GM18511 (cell line): Measurements from ENCODE around the gene SLC2A5.

ENCODE experiments used
- ATAC-seq: cut with Tn5 transposase; IDR thresholded peaks from one replicate; pipeline ENCODE4 v1.9.1; 2021; ENCODE audit warnings: mild to moderate bottlenecking, moderate library complexity; ENCODE audit not compliant: unreplicated experiment

SLC2A5 gene

GRCh38 chr1:9062846-9063245 is 6.6 kb downstream of the SLC2A5 start:
- no peak for ATAC-seq

GRCh38 chr1:9062021-9062471 is 7.4 kb downstream of the SLC2A5 start:
- no peak for ATAC-seq

GRCh38 chr1:9061252-9061960 is 8.0 kb downstream of the SLC2A5 start:
- ATAC-seq = no peak

- ATAC-seq = no peak
These were observed 9.3 kb downstream of the SLC2A5 start for GRCh38 chr1:9059891-9060744.

- no peak for ATAC-seq
These were observed 11.0 kb downstream of the SLC2A5 start for GRCh38 chr1:9058465-9058864.

- no peak for ATAC-seq
These were observed 11.6 kb downstream of the SLC2A5 start for GRCh38 chr1:9057851-9058250.

GRCh38 chr1:9052272-9053049 is 17.0 kb downstream of the SLC2A5 start:
- no peak for ATAC-seq

- ATAC-seq = no peak
These were observed 18.1 kb downstream of the SLC2A5 start for GRCh38 chr1:9051379-9051778.

GRCh38 chr1:9050803-9051202 is 18.6 kb downstream of the SLC2A5 start:
- no peak for ATAC-seq

GRCh38 chr1:9048551-9048950 is 20.9 kb downstream of the SLC2A5 start:
- ATAC-seq = no peak

GRCh38 chr1:9047019-9047418 is 22.4 kb downstream of the SLC2A5 start:
- ATAC-seq = no peak

- ATAC-seq = no peak
These were observed 23.4 kb downstream of the SLC2A5 start for GRCh38 chr1:9045861-9046510.

GRCh38 chr1:9044236-9044635 is 25.2 kb downstream of the SLC2A5 start:
- ATAC-seq = no peak

- ATAC-seq = no peak
These were observed 27.2 kb downstream of the SLC2A5 start for GRCh38 chr1:9042272-9042671.

GRCh38 chr1:9041116-9041779 is 28.2 kb downstream of the SLC2A5 start:
- no peak for ATAC-seq

- ATAC-seq = no peak
These were observed 28.8 kb downstream of the SLC2A5 start for GRCh38 chr1:9040659-9041030.

GRCh38 chr1:9039761-9040658 is 29.4 kb downstream of the SLC2A5 start:
- no peak for ATAC-seq

- no peak for ATAC-seq
These were observed 30.3 kb downstream of the SLC2A5 start for GRCh38 chr1:9038881-9039760.

- ATAC-seq = no peak
These were observed 31.1 kb downstream of the SLC2A5 start for GRCh38 chr1:9038338-9038650.
